ENCODE results near the gene HDAC11.

GRCh38 chr3:13480340-13481318 lies 523 bp downstream of the HDAC11 start:
- TF ChIP-seq POLR2AphosphoS5 (IDR thresholded peaks at IDR 0.05) (no peak), EP300 (IDR thresholded peaks at IDR 0.05) (no peak)
